HPDE6-E6E7 (cell line): Measurements from ENCODE around the gene PCNX1.

ENCODE experiments used
- DNase-seq: peaks from one replicate; pipeline ENCODE4 v3.0.0; 2011; ENCODE audit warnings: missing footprints; ENCODE audit errors: extremely low spot score

The PCNX1 gene

DNA sequence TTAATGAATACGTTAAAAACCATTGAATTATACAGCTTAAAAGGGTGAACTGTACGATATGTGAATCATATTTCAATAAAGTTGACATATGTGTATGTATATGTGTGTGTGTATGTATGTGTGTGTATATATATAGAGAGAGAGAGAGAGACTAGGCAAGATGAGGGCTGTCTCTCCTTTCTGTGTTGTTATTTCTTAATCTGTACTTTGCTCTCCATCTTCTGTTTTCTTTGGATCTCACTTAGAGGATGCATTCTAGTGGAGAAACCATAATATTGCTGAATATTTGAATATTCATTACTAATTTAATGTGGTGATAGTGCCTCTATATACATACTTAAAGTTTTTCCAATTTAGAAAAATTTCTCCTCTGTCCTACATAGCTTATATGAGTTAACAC is 50.5 kb downstream of the PCNX1 start:
- DNase-seq = no peak

DNA sequence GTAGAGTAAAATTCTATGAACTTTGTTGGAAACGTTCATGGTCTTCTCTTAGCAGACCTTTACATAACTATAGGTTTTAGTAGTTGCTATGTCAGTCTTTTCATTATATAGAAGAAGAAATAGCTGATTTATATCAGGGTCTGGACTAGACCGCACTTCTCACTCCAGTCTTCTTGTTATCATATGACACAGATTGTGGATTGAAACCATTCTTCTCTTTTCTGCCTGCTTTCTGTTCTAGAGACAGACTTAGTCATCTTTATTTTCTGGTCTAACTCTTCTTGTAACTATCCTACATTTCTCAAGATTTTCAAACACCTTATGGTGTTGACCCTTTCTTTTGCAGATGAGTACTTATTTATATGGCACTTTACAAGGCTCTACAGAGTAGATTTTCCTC is 55.7 kb downstream of the PCNX1 start:
- no peak for DNase-seq

DNA sequence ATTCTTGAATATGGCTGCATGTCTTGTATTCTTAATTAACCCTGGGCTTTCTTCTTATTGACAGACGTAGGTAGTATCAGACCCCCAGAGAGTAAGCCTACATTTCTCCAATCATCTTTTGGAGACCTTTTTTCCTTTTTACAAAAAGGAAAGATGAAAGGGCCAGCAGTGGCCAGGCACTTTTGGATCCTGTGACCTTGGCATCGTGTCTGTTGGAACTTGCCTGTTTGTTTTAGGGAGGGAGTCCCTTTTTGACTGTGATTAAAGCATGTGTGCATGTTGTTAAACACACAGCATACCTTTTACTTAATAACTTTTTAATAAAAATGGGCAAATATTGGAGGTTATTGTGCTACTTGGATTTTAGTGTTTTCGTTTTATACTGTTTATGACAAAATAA is 57.2 kb downstream of the PCNX1 start:
- no peak for DNase-seq

DNA sequence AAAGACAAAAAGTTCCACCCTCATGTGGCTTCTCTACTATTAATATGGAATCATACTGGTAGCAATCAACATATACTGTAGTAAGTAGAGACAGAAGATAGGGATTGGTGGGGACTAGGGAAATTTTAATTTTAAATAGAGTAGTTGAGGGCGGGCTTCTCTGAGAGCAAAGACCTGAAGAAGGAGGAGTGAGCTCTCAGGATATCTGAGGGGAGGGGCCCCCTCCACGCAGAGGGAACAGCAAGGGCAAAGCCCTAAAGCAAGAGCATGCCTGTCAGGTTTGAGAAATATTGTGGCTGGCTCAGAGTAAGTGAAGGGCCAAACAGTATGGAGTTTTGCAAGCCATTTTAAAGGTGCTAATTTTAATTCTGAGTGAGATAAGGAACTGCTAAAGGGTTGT is 64.3 kb downstream of the PCNX1 start:
- DNase-seq = no peak

DNA sequence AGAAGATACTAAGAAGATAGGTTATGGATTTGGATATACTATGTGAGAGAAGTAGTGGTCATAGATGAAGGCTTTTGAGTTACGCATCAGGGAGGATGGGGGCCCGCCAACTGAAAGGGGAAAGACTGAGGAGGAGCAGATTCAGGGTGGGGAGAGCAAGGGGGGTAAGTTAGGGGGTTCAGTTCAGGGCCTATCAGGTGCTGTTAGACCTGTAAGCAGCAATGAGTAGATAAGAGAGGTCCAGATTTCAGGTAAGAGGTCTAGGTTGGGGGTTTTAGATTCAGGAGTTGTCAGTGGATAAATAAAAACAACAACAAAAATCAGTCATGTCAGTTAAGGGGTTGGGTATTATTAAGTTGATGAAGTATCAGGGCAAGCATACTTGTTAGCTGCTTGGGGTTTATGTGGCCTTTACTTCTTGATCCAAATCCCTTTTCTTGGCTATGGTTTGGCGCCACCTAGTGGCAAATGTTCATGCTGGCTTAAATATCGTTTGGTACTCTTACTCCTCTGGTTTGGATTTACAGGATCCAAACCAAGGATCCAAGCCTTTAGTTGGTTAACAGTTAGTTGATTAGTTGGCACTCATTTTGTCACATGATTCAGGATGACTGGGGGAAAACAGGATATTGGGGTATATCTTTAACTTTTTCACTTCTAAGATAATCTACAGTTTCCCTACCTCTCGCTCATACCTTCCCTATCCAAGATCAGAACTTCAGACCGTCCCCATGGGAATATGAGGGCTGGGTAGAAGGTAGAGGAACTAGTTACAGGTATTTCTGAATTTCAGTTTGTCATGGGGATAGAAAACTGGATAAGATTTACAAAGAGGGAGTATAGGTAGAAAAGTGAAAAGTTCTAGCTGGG is 65.1 kb downstream of the PCNX1 start:
- DNase-seq = peak; percentile 37

DNA sequence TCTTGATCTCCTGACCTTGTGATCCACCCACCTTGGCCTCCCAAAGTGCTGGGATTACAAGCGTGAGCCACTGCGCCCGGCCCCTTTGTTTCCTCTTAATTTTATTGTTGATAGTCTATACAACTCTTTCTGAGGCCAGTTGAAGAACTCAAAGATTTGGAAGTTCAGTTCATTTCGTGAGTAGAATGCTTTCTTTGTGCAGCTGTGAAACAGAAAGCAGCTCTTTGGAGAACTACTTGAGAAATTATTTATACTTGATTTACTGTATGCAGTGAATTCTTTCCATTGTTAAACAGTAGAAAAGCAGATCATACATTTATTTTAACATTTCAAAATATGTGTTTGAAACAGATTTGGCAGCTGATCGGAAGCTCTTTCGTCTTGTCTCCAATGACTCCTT is 69.3 kb downstream of the PCNX1 start:
- no peak for DNase-seq

DNA sequence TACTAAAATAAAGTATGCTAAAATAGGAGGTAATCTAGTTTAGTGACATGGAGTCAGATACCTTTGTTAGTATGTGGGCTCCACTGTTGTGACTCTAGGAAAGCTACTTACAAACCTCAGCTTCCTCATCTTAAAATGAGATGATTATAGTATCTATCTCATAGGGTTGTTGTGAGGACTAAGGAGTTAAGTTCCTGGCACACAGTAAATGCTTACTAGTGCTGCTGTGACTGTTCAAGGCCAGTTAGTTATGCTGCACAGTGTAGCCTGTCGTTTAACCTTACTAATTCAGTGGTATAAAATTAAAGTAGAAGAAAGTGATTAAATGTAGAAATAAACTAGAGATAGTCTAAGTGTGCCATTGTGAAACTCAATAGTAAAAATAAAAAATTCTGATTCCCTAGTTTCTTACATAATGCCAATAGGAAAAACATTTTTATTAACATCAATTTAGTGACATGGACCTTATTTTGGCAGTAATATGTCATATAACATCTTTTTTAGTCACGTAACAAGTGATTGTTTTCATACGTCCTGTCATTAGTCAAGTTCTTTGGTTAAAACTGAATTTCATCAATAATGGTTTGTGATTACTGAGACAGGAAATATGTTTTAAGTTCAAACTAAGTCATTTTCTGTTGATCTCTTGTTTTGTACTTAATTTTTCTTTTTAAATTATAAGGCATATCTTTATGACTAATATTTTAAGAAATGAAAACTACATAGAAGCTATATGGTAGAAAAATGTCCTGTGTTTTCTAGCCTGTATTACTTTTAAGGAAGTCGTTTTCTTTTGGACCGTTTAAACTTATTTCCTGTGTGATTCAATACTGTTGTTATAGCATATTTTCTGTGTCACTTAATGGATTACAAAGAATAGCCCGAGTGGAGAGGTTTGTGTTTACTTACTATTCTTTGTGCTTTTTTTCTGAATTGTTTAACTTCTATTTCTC is 74.0 kb downstream of the PCNX1 start:
- no peak for DNase-seq

DNA sequence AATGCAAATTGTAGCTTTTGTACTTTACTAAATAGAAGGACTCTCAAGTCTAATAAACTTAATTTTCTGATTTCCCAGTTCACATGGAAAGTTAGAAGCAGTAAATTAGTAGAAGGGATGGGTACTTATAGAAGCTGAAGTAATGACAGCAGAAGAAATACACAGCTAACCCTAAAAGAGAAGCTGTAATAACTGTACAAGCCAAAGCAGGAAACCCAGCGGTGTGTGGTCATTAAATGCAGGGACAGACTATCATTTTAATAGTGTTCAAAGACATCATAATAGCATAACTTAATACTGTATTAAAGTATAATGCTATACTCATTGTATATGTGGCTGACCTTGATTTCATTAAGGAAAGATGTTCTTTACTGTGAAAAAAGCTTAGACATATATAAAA is 74.9 kb downstream of the PCNX1 start:
- DNase-seq = no peak

DNA sequence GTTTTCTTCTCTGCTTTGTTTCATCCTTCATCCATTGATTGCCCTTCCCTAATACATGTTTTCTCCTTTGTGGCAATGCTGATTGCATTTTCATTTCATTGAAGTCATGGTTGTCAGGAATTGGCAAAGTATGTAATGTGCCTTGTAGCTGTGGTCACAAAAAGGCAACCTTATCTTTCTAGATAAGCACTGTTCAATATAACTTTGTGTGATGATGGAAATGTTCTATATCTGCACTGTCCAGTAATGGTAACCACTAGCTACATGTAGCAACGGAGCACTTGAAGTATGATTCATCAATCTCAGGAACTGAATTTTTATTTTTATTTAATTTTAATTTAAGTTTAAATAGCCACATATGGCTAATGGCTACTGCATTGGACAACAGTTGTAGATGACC is 79.8 kb downstream of the PCNX1 start:
- no peak for DNase-seq

DNA sequence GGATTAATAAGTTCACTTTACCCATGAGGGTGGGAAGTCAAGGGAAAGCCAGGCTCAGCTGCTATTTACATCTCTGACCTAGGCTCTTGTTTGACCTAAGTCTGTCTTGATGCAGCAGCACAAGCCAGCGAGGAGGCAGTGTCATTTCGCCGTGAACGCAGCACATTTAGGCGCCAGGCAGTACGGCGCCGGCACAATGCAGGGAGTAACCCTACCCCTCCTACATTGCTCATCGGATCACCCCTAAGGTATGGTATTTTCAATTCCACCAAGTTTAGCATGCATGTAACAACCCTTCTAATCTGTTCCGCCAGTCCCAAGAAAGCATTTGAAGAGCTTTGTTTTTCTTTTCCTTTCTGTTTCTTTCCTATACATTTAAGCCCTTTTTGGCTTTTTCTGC is 81.2 kb downstream of the PCNX1 start:
- no peak for DNase-seq

DNA sequence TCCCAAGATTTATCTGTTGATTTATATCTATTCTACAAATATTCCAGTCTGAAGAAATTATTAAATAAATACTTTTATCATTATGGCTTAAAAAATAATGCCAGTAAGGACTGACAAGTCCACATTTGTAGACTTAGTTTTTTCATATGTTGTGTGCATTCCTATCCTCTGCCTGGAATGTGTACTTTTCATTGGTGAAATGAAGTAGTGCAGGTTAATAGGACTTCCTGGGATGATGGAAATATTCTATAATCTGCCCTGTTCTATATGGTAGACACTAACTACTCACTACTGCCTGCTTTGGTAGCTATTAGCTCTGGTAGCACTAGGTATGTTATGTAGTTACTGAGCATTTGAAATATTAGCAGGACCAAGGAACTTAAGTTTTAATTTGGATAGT is 86.7 kb downstream of the PCNX1 start:
- DNase-seq = no peak

DNA sequence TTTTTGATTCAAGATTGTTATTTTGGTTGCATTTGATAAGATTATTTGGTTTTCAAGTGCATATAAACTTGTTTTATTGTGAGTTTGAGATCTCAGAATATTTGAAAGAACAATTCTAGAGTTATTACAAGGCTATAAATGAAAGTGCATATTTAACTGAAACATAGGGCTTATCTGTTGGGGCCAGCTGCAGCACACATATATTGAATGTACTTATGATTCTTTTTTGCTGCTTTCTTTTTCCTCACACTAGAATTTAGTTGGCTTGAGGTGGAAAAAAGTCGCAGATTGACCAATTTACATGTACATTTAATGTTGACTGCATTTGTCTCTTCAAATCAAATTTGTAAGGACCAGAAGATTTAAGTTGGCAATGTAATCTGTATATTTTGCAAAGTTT is 88.0 kb downstream of the PCNX1 start:
- DNase-seq = no peak

DNA sequence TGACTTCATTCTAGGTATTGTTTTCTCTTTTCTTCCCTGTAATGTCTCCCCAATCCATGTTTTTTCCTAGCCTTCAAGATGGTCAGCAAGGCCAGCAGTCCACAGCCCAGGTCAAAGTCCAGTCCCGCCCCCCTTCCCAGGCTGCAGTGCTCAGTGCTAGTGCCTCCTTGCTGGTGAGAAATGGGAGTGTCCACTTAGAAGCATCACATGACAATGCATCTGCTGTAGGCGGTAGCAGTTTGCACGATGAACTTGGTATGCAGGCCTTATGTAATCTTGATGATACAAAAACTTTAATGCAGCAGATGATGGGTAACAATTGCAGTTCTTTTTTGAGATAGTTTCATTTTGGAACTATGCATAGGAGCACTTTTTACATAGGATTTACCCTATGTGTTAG is 88.4 kb downstream of the PCNX1 start:
- no peak for DNase-seq

DNA sequence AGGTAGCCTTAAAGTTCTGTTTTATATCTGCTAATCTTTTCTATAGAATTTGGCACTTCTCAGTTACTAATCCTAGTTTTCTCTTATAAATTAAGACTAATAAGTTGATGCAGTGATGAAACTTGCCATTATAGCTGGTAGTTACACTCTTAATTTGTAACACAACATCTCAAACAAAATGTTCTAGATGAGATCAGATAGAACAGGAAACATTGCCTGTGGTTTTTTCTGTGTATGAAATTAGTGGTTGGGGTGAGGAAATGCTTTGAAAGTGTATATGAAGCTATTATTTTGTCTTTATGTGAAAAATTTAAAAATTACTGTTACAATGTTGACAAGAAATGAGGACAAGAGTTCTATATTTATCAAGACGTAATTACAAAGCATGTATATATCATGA is 91.9 kb downstream of the PCNX1 start:
- DNase-seq = no peak

DNA sequence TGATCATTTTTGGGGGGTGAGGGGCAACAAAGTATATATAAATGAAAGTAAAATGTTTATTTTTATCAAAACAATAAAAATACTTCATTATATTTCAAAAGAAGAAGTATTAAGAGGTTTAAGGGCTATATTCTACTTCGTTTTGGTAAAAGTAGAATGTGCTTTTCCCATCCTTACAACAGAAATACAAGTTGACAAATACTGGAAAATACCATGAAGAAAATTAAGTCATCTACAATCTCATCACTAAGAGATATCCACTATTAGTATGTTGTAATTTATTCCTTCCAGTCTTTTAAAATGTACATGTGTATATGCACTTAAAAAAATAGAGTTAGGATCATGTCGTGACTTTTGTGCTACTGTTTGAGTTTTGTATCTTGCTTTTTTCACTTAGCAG is 92.8 kb downstream of the PCNX1 start:
- DNase-seq = no peak

DNA sequence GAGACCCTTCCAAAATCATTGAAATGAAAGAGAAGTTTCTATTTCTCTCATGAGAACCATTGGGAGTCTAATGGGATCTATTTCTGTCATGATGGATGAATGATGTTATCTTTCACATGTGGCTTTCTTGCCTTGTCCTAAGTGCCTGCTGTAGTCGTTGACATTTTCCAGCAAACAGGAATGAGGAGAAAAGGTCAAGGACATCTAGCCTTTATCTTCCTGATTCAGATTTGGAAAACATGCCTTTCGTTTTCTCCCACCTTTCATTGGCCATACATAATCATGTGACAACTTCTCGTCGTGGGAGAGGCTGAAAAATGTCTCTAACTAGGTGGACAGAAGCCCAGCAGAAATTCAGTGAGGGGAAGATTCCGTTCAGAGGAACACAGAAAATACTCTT is 94.5 kb downstream of the PCNX1 start:
- no peak for DNase-seq

DNA sequence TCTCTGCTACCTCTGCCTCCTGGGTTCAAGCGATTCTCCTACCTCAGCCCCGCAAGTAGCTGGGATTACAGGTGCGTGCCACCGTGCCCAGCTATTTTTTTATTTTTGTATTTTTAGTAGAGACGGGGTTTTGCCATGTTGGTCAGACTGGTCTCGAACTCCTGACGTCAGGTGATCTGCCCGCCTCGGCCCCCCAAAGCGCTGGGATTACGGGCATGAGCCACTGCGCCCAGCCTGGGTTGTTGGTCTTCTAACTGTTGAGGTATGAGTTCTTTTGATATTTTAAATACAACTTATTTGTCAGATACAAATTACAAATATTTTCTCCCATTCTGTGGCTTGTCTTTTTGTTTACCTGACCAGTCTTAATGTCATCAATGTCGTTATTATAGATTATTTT is 95.9 kb downstream of the PCNX1 start:
- no peak for DNase-seq

DNA sequence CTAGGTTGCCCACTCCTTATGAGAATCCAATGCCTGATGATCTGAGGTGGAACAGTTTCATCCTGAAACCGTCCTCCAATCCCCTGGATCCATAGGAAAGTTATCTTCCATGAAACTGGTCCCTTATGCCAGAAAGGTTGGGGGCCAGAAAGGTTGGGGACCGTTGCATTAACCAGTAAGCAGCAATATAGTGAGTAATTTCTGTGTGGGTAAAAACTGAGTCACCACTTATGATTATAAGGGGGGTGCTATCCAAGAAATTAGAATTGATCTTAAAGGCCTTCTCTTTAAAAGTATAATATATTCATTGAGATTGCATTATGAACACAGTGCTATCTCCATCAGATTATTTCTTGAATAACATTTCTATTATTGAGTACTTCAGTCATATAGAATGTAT is 97.2 kb downstream of the PCNX1 start:
- no peak for DNase-seq

DNA sequence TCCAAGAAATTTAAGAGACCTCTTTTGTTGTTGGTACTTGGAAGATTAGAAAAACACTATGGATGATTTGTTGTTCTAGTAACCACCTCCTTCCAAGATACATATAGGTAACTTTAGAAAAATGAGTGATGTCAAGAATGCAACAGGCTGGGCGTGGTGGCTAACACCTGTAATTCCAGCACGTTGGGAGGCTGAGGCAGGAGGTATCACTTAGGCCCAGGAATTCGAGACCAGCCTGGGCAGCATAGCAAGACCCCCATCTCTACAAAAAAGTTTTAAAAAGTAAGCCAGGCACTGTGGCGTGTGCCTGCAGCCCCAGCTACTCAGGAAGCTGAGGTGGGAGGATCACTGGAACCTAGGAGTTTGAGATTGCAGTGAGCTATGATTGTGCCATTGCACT is 97.8 kb downstream of the PCNX1 start:
- no peak for DNase-seq

DNA sequence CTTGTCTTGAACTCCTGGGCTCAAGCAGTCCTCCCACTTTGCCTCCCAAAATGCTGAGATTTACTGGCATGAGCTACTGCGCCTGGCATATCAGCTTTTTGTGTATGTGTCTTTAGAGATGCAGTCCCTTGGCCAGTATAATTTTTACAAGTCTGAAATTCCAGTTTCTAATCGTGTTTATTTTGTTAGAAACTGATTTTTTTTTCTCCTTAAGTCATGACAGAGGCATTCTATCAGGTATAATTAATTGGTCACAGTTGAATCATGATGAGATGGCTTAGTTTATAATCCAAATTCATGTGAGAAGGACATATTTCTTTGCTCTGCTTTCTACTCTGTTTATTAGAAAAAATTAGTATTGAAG is 98.9 kb downstream of the PCNX1 start:
- DNase-seq = no peak

DNA sequence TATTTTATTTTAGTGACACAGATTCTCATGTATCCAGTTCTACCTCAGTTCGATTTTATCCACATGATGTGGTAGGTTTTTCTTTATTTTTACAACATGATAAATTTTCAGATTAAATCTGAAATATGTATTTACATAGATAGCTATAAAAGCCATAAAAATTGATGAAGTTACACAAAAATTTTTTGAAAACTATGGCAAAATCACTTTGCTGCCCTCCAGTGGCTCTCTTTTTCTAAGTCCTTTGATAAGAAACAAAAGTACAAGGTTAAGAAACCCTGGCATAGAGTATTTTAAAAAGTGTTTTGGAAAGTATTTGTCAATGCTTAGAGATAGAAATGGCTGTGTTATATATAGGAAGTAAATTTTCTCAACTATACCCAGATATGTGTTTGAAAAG is 104.2 kb downstream of the PCNX1 start:
- no peak for DNase-seq

DNA sequence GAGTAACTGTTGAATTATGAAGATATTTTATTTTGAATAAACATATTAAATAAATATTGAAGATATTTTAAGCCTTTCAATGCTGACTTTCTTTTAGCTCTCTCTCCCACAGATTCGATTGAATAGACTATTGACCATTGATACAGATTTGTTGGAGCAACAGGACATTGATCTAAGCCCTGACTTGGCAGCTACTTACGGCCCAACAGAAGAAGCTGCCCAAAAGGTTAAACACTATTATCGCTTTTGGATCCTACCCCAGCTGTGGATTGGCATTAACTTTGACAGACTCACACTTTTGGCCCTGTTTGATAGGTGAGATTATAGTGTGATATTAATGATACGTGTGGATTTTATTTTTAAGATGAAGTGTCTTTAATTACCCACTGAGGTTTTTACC is 105.6 kb downstream of the PCNX1 start:
- DNase-seq = no peak

DNA sequence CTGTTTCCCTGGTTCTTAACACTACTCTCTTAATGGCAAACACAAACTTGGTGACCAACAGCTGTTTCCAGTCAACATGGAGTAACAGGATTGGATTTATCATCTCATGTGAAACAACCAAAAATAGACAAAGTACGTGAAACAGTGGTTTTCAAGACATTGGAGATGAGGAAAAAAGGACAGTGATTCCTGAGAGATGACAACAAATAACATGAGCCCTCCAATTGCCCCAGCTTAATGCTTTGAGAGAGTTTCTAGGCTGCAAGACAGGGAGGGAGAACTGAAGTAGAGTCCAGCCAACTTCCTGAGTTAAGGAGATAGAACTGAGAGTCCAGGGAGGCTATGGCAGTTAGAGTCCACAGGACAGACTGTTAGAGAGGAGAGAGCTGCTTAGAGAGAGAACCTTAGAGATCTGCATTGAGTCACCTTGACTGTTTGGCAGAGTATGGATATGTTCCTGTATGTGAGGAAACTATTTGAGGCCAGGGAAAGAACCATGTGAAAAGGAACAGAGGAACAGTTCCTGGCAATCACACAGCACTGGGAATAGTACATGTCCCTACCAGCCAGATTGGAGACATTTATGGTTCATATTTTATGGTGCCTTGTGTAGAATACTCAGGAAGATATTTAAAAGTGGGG is 106.4 kb downstream of the PCNX1 start:
- DNase-seq = no peak
